A549 treated with RU486 at 1 μM for 4 hours (cell line): ENCODE data around the gene GTF3A. TPM values are rescaled to one million over a fixed set of nuclear protein-coding genes. Genes with fewer than 3 reads are reported as not detected.

Experiments
- total RNA-seq: library from RNA; stranded (reverse); fragments of 200-300 nt; extraction: Qiagen RNA extraction; gene quantifications from 5 replicates; pipeline ENCODE4 v1.2.3, GENCODE V29; 2022; ENCODE audit warnings: low read depth

The GTF3A gene
- total RNA-seq = 93.3 to 103 TPM (median 100 TPM) in 5 replicates

GRCh38 chr13:27424246-27425157 is at the start of gene GTF3A:
GTF3A (plus strand) TSS chr13:27424619.

DNA sequence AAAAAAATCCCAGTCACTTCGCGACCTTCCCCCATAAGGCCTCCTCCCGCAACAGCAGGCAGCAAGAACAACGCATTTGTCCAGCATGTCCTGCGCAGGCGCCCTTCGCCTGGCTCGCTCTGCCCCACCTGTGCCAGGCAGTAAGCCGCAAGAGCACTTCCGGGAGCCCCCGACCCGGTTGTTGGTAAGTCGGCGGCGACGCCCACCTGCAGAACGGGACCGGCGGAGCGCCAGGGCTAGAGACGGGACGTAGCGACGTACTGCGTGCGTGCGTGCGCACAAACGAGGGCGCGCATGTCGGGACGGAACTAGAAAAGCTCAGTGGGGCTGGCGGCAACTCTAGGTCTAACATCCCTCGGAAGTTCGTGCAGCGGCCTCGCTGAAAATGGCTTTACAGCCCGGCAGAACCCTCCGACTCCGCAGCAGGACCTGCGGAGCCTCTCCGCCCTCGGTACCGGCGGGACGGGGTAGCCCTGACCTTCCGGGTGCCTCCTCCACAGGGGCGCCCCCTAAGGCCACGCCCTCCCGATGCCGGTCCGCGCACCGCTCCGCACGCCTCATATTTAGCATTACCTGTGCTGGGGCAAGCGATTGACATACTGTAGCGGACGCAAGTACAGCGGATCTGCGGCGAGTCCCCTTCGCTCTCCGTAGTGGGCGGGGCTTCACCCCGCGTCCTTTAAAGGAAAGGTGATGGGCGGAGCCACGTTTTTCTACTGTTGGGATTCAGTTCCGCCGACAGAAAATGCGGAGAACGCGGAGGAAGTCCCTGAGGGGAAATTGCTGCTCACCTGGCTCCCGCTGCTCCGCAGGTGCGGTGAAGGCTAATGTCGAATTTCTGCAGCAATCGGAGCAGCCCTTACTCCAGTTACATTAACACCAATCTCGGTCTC is 25.8 kb downstream of the GTF3A start, which contains the start of gene MTIF3:
Gene MTIF3, minus strand, starts transcription at position 629 of the 893 bp plus-strand sequence. CDS start 10,116 bp downstream, outside the sequence.

Other genes with a start within 250 kb of the GTF3A start
- 1,237 to 1,842 TPM (median 1,383 TPM) in 5 replicates for gene RPL21, start 173.1 kb upstream of the GTF3A start, total RNA-seq
- 2.3 to 4.4 TPM (median 3.9 TPM) in 5 replicates for gene RASL11A, start 153.8 kb upstream of the GTF3A start, total RNA-seq
- gene MTIF3, start 25.9 kb downstream of the GTF3A start, total RNA-seq = 18.1 to 26.9 TPM (median 20.2 TPM) in 5 replicates
- 1.9 to 3.7 TPM (median 3.5 TPM) in 5 replicates for gene LNX2, start 195.9 kb downstream of the GTF3A start, total RNA-seq
- 148 to 192 TPM (median 173 TPM) in 5 replicates for gene POLR1D, start 197.3 kb downstream of the GTF3A start, total RNA-seq